ENCODE measurements around the gene RDX.
"Not testable (repeated sequence)": the region's sequence is repeated elsewhere in the genome, so short reads cannot be mapped to it uniquely, and the experiment has no call there.

Gene RDX

DNA sequence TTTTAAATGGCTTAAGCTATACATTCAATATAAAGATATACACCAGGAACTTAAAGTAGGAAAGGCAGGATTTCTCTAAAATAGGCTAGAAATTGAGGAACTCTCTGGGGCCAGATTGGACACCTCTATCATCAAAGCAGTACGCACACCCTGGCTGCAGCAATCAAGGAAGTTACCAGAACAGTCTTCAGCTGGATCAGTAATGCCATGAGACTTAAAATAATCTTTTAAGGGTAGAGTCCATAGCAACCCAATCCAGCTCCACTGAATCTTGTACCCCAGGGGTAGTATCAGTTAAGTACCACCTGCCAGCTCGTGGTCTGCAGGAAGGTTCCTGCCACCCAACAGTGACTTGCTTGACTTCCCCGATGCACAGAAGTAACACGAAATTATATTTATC is 3.0 kb downstream of the RDX start:
- Histone ChIP-seq H3K4me3 (ENCODE audit: low read depth, low read length, poor library complexity, severe bottlenecking) (no peak overlapping the region), H3K9me3 (ENCODE audit: low read length) (no peaks in the 10 kb centered on the region), H3K9me2 (ENCODE audit: low read depth, low read length) (no peaks in the 10 kb centered on the region), H3K4me2 (ENCODE audit: low read length) (peak overlapping the region; percentile 26), H3K27ac (ENCODE audit: low read depth, low read length, poor library complexity, severe bottlenecking) (no peak overlapping the region), H3K36me3 (ENCODE audit: insufficient read depth, low read length) (peaks cover 7% of the 10 kb centered on the region; the same call in 1 of the 2 replicates), H3K4me1 (ENCODE audit: insufficient read depth, low read length, severe bottlenecking) (peaks cover 42% of the 10 kb centered on the region), H4K20me1 (ENCODE audit: insufficient read depth, low read length) (peaks cover 4% of the 10 kb centered on the region; the same call in 1 of the 2 replicates), H3K9ac (ENCODE audit: low read length) (no peak overlapping the region), H3F3A (ENCODE audit: insufficient read depth, low read length) (peaks cover 4% of the 10 kb centered on the region; the same call in 1 of the 2 replicates), H3K27me3 (ENCODE audit: insufficient read depth, low read length) (peaks cover 4% of the 10 kb centered on the region; the same call in 1 of the 2 replicates), H2AFZ (ENCODE audit: low read length) (no peak overlapping the region), H3K79me2 (ENCODE audit: insufficient read depth, low read length) (peaks cover 66% of the 10 kb centered on the region)
- TF ChIP-seq EZH2 (IDR thresholded peaks at IDR 0.05; ENCODE audit: borderline replicate concordance, low read length) (no peak), CTCF (IDR thresholded peaks at IDR 0.05; ENCODE audit: low read length) (no peak)

DNA sequence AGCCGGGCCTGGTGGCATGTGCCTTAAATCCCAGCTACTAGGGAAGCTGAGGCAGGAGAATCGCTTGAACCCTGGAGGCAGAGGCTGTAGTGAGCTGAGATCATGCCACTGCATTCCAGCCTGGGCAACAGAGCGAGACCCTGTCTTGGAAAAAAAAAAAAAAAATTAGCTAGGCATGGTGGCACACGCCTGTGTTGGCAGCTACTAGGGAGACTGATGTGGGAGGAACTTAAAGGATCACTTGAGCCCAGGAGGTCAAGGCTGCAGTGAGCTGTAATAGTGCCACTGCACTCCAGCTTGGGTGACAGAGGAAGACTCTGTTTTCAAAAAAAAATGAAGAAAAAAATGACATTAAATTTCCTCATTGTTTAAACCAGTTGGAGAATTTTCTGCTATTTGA is 4.3 kb downstream of the RDX start:
- H3K27ac ChIP-seq (ENCODE audit: low read depth, low read length, poor library complexity, severe bottlenecking); H4K20me1 ChIP-seq (ENCODE audit: insufficient read depth, low read length); H3K27me3 ChIP-seq (ENCODE audit: insufficient read depth, low read length); H3K9ac ChIP-seq (ENCODE audit: low read length); H3K9me2 ChIP-seq (ENCODE audit: low read depth, low read length); H3F3A ChIP-seq (ENCODE audit: insufficient read depth, low read length); H3K4me2 ChIP-seq (ENCODE audit: low read length); H2AFZ ChIP-seq (ENCODE audit: low read length); H3K36me3 ChIP-seq (ENCODE audit: insufficient read depth, low read length); H3K4me3 ChIP-seq (ENCODE audit: low read depth, low read length, poor library complexity, severe bottlenecking); H3K9me3 ChIP-seq (ENCODE audit: low read length): not testable (repeated sequence)
- H3K79me2 ChIP-seq (ENCODE audit: insufficient read depth, low read length): peaks cover 78% of the 10 kb centered on the region
- peaks cover 51% of the 10 kb centered on the region for H3K4me1 ChIP-seq (ENCODE audit: insufficient read depth, low read length, severe bottlenecking)

DNA sequence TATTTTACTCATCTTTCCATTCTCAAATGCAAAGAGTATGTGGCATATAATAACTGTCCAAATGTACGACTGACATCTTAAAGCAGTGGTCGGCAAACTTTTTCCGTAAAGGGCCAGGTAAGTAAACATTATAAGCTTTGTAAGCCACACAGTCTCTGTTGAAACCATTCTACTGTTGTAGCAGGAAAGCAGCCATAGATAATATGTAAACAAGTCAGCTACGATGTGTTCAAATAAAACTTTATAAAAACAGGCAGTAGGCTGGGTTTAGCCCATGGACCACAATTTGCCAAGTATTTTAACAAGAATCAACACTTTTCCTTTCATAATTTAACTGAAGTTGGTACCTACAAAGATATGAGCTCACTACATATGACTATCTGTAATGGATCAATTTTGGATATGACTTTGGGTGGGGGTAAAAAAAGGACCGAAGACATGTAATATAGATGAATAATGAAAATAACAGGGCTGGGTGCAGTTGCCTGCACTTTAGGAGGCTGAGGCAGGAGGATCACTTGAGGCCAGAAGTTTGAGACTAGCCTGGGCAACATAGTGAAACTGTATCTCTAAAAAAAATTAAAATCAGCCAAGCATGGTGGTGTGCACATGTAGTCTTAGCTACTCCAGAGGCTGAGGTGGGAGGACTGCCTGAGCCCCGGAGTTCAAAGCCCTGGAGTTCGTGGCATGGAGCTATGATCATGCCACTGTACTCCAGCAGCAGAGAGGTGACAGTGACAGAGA is 5.7 kb downstream of the RDX start:
- no peak overlapping the region for H3K27ac ChIP-seq (ENCODE audit: low read depth, low read length, poor library complexity, severe bottlenecking)

More for the DNA sequence above, 5.7 kb downstream of the RDX start:
- H3K4me2 ChIP-seq (ENCODE audit: low read length): no peak overlapping the region
- no peak overlapping the region for H3K4me3 ChIP-seq (ENCODE audit: low read depth, low read length, poor library complexity, severe bottlenecking)
- H3K79me2 ChIP-seq (ENCODE audit: insufficient read depth, low read length): peaks cover 92% of the 10 kb centered on the region
- peaks cover 60% of the 10 kb centered on the region for H3K4me1 ChIP-seq (ENCODE audit: insufficient read depth, low read length, severe bottlenecking)
- H2AFZ ChIP-seq (ENCODE audit: low read length): no peak overlapping the region
- TF ChIP-seq CTCF (IDR thresholded peaks at IDR 0.05; ENCODE audit: low read length) (no peak), EZH2 (IDR thresholded peaks at IDR 0.05; ENCODE audit: borderline replicate concordance, low read length) (no peak)
- no peak overlapping the region for H3K9ac ChIP-seq (ENCODE audit: low read length)
- H3F3A ChIP-seq (ENCODE audit: insufficient read depth, low read length): 0 out of 2 replicates have a peak, but pooled peaks cover 4% of the 10 kb centered on the region
- H3K9me3 ChIP-seq (ENCODE audit: low read length): no peaks in the 10 kb centered on the region
- H4K20me1 ChIP-seq (ENCODE audit: insufficient read depth, low read length): peaks cover 4% of the 10 kb centered on the region; the same call in 1 of the 2 replicates
- H3K9me2 ChIP-seq (ENCODE audit: low read depth, low read length): no peaks in the 10 kb centered on the region
- H3K27me3 ChIP-seq (ENCODE audit: insufficient read depth, low read length): no peaks in the 10 kb centered on the region
- H3K36me3 ChIP-seq (ENCODE audit: insufficient read depth, low read length): peaks cover 7% of the 10 kb centered on the region; the same call in 1 of the 2 replicates

All from OCI-LY1 (cell line).